NCI-H1105 treated with DMSO at 0.1 percent for 48 hours (cell line): Measurements from ENCODE around the gene ACER3.
"Not testable (repeated sequence)": the region's sequence is repeated elsewhere in the genome, so short reads cannot be mapped to it uniquely, and the experiment has no call there.

Experiments
- DNase-seq: peaks from one replicate; lab custom pipeline; 2025; lab: John Stamatoyannopoulos, UW

The ACER3 gene

GRCh38 chr11:76872959-76873827, 12.5 kb downstream of the ACER3 start:
- DNase-seq: no peak

GRCh38 chr11:76878014-76878413, 17.3 kb downstream of the ACER3 start:
- DNase-seq: no peak

GRCh38 chr11:76880314-76880713, 19.6 kb downstream of the ACER3 start:
- DNase-seq: no peak

GRCh38 chr11:76880956-76881355, 20.2 kb downstream of the ACER3 start:
- DNase-seq: no peak

- no peak for DNase-seq
These were observed 24.8 kb downstream of the ACER3 start for GRCh38 chr11:76885390-76886097.

- no peak for DNase-seq
These were observed 28.3 kb downstream of the ACER3 start for GRCh38 chr11:76888989-76889388.

- no peak for DNase-seq
These were observed 28.8 kb downstream of the ACER3 start for GRCh38 chr11:76889411-76889975.

- DNase-seq: no peak
These were observed 29.6 kb downstream of the ACER3 start for GRCh38 chr11:76890329-76890728.

- no peak for DNase-seq
These were observed 30.6 kb downstream of the ACER3 start for GRCh38 chr11:76891285-76891684.

- no peak for DNase-seq
These were observed 31.1 kb downstream of the ACER3 start for GRCh38 chr11:76891793-76892192.

- DNase-seq: no peak
These were observed 31.6 kb downstream of the ACER3 start for GRCh38 chr11:76892306-76892705.

GRCh38 chr11:76897233-76897632, 36.5 kb downstream of the ACER3 start:
- DNase-seq: no peak

GRCh38 chr11:76901144-76901543, 40.4 kb downstream of the ACER3 start:
- no peak for DNase-seq

GRCh38 chr11:76901622-76902021, 40.9 kb downstream of the ACER3 start:
- DNase-seq: not testable (repeated sequence)

- no peak for DNase-seq
These were observed 41.6 kb downstream of the ACER3 start for GRCh38 chr11:76902121-76903014.

- DNase-seq: peak; percentile 41
These were observed 42.6 kb downstream of the ACER3 start for GRCh38 chr11:76903325-76903724.

- DNase-seq: no peak
These were observed 50.1 kb downstream of the ACER3 start for GRCh38 chr11:76910620-76911414.

GRCh38 chr11:76911415-76911808, 50.7 kb downstream of the ACER3 start:
- no peak for DNase-seq

GRCh38 chr11:76916712-76917111, 56.0 kb downstream of the ACER3 start:
- DNase-seq: no peak

- peak; percentile 73 for DNase-seq
These were observed 58.2 kb downstream of the ACER3 start for GRCh38 chr11:76918941-76919386.

- no peak for DNase-seq
These were observed 58.7 kb downstream of the ACER3 start for GRCh38 chr11:76919467-76919866.
